ENCODE data around the gene RNF220. TPM values are rescaled to one million over a fixed set of nuclear protein-coding genes. Genes with fewer than 3 reads are reported as not detected.

Gene RNF220
- polyA plus RNA-seq, 1 of the 3 experiments (the other 2 are of a cell fraction), result 83.7 TPM

DNA sequence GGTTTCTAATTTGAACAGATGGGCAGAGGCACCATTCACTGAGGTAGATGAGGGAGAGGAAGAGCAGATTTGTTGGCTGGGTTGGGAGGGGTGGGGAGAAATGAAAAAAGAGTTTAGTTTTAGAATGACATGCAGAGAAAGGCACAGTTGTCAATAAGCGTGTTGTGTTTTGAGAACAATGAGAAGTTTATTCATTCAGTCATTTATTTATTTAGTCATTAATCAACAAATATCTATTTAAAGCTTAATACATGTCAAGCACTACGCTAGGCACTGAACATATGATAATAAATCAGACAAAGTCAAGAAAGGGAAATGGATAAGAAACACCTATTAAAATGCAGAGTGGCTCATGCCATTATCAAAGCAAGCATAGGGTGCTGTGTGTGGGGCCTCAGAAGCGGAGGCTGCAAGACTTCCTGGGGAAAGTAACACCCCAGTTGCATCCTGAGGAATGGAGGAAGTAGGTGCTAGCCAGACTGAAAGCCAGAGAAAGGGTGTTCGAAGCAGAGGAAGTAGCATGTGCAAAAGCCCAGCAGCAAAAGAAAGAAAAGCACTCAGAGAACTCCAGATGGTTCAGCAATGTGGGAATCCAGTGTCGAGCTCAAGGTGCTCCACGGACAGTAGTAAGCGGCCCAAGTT, 114.1 kb downstream of the RNF220 start:
- Histone ChIP-seq H3K9ac (no peak overlapping the region), H3K27me3 (ENCODE audit: insufficient read depth) (peaks cover 28% of the 10 kb centered on the region), H2AFZ (ENCODE audit: low read depth) (no peak overlapping the region), H4K20me1 (ENCODE audit: insufficient read depth) (no peaks in the 10 kb centered on the region), H3K27ac (ENCODE audit: low read depth in 2 of 2, low read length in 1 of 2) (no peak overlapping the region), H3K4me2 (no peak overlapping the region), H3K79me2 (ENCODE audit: insufficient read depth) (no peaks in the 10 kb centered on the region), H3K9me2 (no peaks in the 10 kb centered on the region), H3K4me1 (ENCODE audit: control insufficient read depth in 1 of 2, insufficient read depth in 2 of 2, low read depth in 1 of 2, low read length in 1 of 2) (no peaks in the 10 kb centered on the region; a peak in 1 of 4 replicates), H3K36me3 (replicated peaks in 1 of 2; ENCODE audit: control insufficient read depth in 1 of 2, insufficient read depth in 2 of 2, low read length in 1 of 2) (no peaks in the 10 kb centered on the region), H3F3A (replicated peaks; ENCODE audit: insufficient read depth) (no peaks in the 10 kb centered on the region), H3K4me3 (ENCODE audit: low read depth in 2 of 2, low read length in 1 of 2) (no peak overlapping the region), H3K9me3 (no peaks in the 10 kb centered on the region)
- TF ChIP-seq GATA2 (CRISPR knock-in tag; IDR thresholded peaks at IDR 0.05), result no peak
- no peak for TF ChIP-seq SMC3 (IDR thresholded peaks at IDR 0.05; ENCODE audit: low read depth, low read length)
- TF ChIP-seq FOXM1 (IDR thresholded peaks at IDR 0.05; ENCODE audit: low read depth), result no peak
- TF ChIP-seq RAD21 (IDR thresholded peaks at IDR 0.05; ENCODE audit: low read length), result no peak
- no peak for TF ChIP-seq ELF1 (IDR thresholded peaks at IDR 0.05)
- TF ChIP-seq POLR2AphosphoS5 (IDR thresholded peaks at IDR 0.05; ENCODE audit: low read depth, low read length), result no peak
- TF ChIP-seq, protein P1, sequence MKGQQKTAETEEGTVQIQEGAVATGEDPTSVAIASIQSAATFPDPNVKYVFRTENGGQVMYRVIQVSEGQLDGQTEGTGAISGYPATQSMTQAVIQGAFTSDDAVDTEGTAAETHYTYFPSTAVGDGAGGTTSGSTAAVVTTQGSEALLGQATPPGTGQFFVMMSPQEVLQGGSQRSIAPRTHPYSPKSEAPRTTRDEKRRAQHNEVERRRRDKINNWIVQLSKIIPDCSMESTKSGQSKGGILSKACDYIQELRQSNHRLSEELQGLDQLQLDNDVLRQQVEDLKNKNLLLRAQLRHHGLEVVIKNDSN (IDR thresholded peaks at IDR 0.05; ENCODE audit: borderline replicate concordance, low read depth), result no peak
- no peak for TF ChIP-seq EZH2phosphoT487 (IDR thresholded peaks at IDR 0.05; ENCODE audit: borderline replicate concordance, low read depth)
- no peak for TF ChIP-seq MXI1 (IDR thresholded peaks at IDR 0.05; ENCODE audit: low read depth, low read length)
- TF ChIP-seq, protein P2, sequence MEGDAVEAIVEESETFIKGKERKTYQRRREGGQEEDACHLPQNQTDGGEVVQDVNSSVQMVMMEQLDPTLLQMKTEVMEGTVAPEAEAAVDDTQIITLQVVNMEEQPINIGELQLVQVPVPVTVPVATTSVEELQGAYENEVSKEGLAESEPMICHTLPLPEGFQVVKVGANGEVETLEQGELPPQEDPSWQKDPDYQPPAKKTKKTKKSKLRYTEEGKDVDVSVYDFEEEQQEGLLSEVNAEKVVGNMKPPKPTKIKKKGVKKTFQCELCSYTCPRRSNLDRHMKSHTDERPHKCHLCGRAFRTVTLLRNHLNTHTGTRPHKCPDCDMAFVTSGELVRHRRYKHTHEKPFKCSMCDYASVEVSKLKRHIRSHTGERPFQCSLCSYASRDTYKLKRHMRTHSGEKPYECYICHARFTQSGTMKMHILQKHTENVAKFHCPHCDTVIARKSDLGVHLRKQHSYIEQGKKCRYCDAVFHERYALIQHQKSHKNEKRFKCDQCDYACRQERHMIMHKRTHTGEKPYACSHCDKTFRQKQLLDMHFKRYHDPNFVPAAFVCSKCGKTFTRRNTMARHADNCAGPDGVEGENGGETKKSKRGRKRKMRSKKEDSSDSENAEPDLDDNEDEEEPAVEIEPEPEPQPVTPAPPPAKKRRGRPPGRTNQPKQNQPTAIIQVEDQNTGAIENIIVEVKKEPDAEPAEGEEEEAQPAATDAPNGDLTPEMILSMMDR (IDR thresholded peaks at IDR 0.05), result no peak
- TF ChIP-seq, protein P3, sequence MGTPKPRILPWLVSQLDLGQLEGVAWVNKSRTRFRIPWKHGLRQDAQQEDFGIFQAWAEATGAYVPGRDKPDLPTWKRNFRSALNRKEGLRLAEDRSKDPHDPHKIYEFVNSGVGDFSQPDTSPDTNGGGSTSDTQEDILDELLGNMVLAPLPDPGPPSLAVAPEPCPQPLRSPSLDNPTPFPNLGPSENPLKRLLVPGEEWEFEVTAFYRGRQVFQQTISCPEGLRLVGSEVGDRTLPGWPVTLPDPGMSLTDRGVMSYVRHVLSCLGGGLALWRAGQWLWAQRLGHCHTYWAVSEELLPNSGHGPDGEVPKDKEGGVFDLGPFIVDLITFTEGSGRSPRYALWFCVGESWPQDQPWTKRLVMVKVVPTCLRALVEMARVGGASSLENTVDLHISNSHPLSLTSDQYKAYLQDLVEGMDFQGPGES (IDR thresholded peaks at IDR 0.05; ENCODE audit: low read depth, low read length), result no peak
- no peak for TF ChIP-seq GABPA (IDR thresholded peaks at IDR 0.05; ENCODE audit: low read depth)
- TF ChIP-seq TAF1 (IDR thresholded peaks at IDR 0.05; ENCODE audit: borderline replicate concordance, low read depth, low read length), result no peak
- TF ChIP-seq TEAD4 (IDR thresholded peaks at IDR 0.05; ENCODE audit: borderline replicate concordance, insufficient read depth), result no peak
- TF ChIP-seq CHD2 (IDR thresholded peaks at IDR 0.05; ENCODE audit: low read length, partially characterized antibody), result no peak
- TF ChIP-seq EP300 (IDR thresholded peaks at IDR 0.05; ENCODE audit: borderline replicate concordance in 1 of 2, low read depth in 1 of 2, low read length in 1 of 2), result no peak
- TF ChIP-seq JUND (IDR thresholded peaks at IDR 0.05), result no peak
- TF ChIP-seq FOXJ3 (CRISPR knock-in tag; IDR thresholded peaks at IDR 0.05), result no peak
- no peak for TF ChIP-seq RCOR1 (IDR thresholded peaks at IDR 0.05; ENCODE audit: low read length)
- TF ChIP-seq RXRA (IDR thresholded peaks at IDR 0.05; ENCODE audit: borderline replicate concordance, low read depth), result no peak
- 20% methylated on average over 7 of the region's 7 CpGs for WGBS (ENCODE audit: low lambda C conversion rate)
- DNase-seq, result no peak
- CTCF ChIA-PET, result no interaction called here
- POLR2A ChIA-PET, result no interaction called here

Measured in SK-N-SH (cell line).